KMS-11 (cell line): ENCODE results near the gene FYN.

Experiments
- H2AFZ ChIP-seq: fragments of 200-600 bp; sonication (generic); 2 replicates; pipeline ENCODE4 v1.6.1; 2016; ENCODE audit warnings: antibody characterized with exemption, mixed run types, low read depth
- H3K27ac ChIP-seq: fragments of 200-600 bp; sonication (generic); 2 replicates; pipeline ENCODE4 v1.6.1; 2016; ENCODE audit warnings: mild to moderate bottlenecking, mixed run types
- H3K27me3 ChIP-seq: fragments of 200-600 bp; sonication (generic); 2 replicates; pipeline ENCODE4 v1.6.1; 2017; ENCODE audit warnings: mild to moderate bottlenecking, low read depth, mixed run types, moderate library complexity; ENCODE audit not compliant: insufficient read depth
- H3K36me3 ChIP-seq: fragments of 200-600 bp; sonication (generic); 2 replicates; pipeline ENCODE4 v1.6.1; 2017; ENCODE audit warnings: mild to moderate bottlenecking, mixed run types; ENCODE audit not compliant: insufficient read depth
- H3K4me1 ChIP-seq: fragments of 200-600 bp; sonication (generic); 2 replicates; pipeline ENCODE4 v1.6.1; 2016; ENCODE audit warnings: mild to moderate bottlenecking, low read depth, mixed run types; ENCODE audit not compliant: poor library complexity, severe bottlenecking
- H3K4me2 ChIP-seq: fragments of 200-600 bp; sonication (generic); 2 replicates; pipeline ENCODE4 v1.7.0; 2016; ENCODE audit warnings: mild to moderate bottlenecking, mixed run types
- H3K4me3 ChIP-seq: fragments of 200-600 bp; sonication (generic); IDR thresholded peaks from 2 replicates; pipeline ENCODE4 v1.6.1; 2017; ENCODE audit warnings: low read depth, low read length, mixed read lengths; ENCODE audit not compliant: insufficient read depth
- H3K79me2 ChIP-seq: fragments of 200-600 bp; sonication (generic); 2 replicates; pipeline ENCODE4 v1.6.1; 2016; ENCODE audit warnings: low read depth, mixed run types; ENCODE audit not compliant: insufficient read depth
- H3K9ac ChIP-seq: fragments of 200-600 bp; sonication (generic); 2 replicates; pipeline ENCODE4 v1.6.1; 2016; ENCODE audit warnings: mild to moderate bottlenecking, mixed run types
- H4K20me1 ChIP-seq: fragments of 200-600 bp; sonication (generic); 2 replicates; pipeline ENCODE4 v1.6.1; 2016; ENCODE audit warnings: mild to moderate bottlenecking, mixed run types; ENCODE audit not compliant: insufficient read depth
- TF ChIP-seq, protein P1 (sequence below): fragments of 200-600 bp; sonication (generic); conservative IDR thresholded peaks from 2 replicates; pipeline ENCODE4 v1.6.1; 2017; ENCODE audit warnings: low read depth, mild to moderate bottlenecking, antibody characterized with exemption, low read length, moderate library complexity, mixed read lengths

Gene FYN

DNA sequence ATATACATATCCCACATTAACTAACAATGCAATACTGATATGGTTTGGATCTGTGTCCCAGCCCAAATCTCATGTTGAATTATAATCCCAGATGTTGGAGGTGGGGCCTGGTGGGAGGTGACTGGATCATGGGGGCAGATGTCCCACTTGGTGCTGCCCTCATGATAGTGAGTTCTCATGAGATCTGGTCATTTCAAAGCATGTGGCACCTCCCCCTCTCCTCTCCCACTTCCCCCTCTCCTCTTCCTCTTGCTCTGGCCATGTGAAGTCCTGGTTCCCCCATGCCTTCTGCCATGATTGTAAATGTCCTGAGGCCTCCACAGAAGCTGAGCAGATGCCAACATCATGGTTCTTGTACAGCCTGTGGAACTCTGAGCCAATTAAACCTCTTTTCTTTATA is 71.2 kb downstream of the FYN start:
- Histone ChIP-seq H3K27me3 (no peaks in the 10 kb centered on the region), H3K4me2 (no peak overlapping the region), H3K4me3 (no peak overlapping the region), H3K4me1 (peaks cover 59% of the 10 kb centered on the region), H3K36me3 (no peaks in the 10 kb centered on the region), H3K27ac (no peak overlapping the region), H3K9ac (no peak overlapping the region), H2AFZ (no peak overlapping the region), H4K20me1 (no peaks in the 10 kb centered on the region), H3K79me2 (no peaks in the 10 kb centered on the region)
- TF ChIP-seq, protein P1, sequence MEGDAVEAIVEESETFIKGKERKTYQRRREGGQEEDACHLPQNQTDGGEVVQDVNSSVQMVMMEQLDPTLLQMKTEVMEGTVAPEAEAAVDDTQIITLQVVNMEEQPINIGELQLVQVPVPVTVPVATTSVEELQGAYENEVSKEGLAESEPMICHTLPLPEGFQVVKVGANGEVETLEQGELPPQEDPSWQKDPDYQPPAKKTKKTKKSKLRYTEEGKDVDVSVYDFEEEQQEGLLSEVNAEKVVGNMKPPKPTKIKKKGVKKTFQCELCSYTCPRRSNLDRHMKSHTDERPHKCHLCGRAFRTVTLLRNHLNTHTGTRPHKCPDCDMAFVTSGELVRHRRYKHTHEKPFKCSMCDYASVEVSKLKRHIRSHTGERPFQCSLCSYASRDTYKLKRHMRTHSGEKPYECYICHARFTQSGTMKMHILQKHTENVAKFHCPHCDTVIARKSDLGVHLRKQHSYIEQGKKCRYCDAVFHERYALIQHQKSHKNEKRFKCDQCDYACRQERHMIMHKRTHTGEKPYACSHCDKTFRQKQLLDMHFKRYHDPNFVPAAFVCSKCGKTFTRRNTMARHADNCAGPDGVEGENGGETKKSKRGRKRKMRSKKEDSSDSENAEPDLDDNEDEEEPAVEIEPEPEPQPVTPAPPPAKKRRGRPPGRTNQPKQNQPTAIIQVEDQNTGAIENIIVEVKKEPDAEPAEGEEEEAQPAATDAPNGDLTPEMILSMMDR: no peak

DNA sequence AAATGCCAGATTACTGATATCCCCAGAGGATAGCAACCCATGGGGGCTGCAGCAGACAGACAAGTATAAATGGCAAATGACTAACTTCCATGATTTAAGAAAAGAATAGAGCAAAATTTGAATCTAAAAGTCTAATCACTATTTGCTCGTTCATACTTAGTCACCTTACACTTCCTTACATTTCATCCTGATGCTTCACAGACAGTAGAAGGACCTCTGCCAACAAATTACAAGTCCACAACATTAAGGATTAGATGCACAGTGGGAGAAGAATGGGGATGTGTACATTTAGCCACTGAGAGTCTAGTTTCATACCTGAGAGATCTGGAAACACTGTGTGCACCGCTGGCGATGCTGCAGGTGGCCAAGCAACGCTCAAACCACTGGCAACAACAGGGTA is 72.4 kb downstream of the FYN start:
- TF ChIP-seq, protein P1: no peak
- Histone ChIP-seq H4K20me1 (no peaks in the 10 kb centered on the region), H3K4me2 (no peak overlapping the region), H3K27me3 (no peaks in the 10 kb centered on the region), H2AFZ (no peak overlapping the region), H3K36me3 (no peaks in the 10 kb centered on the region), H3K9ac (no peak overlapping the region), H3K27ac (no peak overlapping the region), H3K79me2 (no peaks in the 10 kb centered on the region; the same call in 1 of the 2 replicates), H3K4me1 (peaks cover 59% of the 10 kb centered on the region), H3K4me3 (no peak overlapping the region)

DNA sequence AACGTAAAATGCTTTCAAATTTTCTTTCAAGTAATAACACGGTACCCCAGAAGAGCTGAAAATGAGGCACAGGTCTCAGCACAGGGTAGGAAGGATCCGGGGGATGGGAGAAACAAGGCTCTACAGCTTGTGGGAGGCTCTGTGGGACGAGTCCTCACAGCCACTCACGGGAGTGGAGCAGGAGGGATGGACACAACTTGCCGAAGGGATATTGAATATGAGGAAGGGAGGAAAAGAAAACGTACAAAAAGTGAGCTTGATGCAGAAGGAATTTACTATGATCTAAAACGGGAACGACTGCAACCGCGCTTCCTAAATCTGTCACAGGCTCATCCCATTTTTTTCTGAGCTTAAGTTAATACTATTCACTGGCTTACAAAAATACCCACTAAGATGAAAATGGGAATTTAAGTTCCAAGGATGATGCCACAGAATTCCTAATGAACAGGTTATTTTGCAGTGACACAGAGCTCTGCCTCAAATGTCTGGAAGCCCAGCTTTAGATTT is 72.9 kb downstream of the FYN start:
- Histone ChIP-seq H3K27me3 (no peaks in the 10 kb centered on the region), H3K27ac (no peak overlapping the region), H3K4me1 (peaks cover 59% of the 10 kb centered on the region), H4K20me1 (no peaks in the 10 kb centered on the region), H3K9ac (no peak overlapping the region), H3K36me3 (no peaks in the 10 kb centered on the region), H3K79me2 (no peaks in the 10 kb centered on the region; the same call in 1 of the 2 replicates), H2AFZ (no peak overlapping the region), H3K4me2 (no peak overlapping the region), H3K4me3 (no peak overlapping the region)
- TF ChIP-seq, protein P1: no peak

DNA sequence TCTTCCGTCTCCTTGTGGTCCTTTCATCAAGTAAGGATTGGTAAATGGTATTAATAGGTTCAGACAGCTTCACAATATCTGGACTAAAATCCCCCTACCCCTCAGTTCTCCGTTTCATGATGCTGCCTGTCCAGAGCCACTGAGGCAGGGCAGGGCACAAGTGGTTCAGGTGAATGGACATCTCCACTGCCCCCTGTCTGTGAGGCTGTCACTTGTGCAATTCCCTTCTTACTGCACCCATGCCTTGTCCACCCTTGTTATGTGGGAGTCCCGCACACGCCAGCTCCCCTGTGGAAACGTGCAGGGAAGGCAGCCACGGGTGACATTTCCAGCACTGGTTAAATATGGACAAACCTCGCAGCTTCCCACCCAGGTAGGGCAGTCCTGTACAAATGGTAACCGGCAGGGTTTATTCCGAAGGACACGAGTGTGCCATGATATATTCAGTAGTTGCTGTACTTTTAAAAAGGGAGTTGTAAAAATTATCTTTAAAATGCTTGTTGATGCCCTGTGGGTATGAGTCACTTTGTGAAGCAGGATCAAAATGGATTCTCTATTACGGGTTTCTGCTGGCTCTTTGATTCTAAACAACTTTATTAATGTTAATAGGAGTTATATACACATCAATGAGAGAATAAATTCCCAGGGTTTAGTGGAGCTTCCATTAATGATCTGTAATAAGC is 73.5 kb downstream of the FYN start:
- H3K4me1 ChIP-seq: peaks cover 59% of the 10 kb centered on the region
- no peak overlapping the region for H3K9ac ChIP-seq
- no peak overlapping the region for H3K27ac ChIP-seq
- no peaks in the 10 kb centered on the region for H3K27me3 ChIP-seq
- no peak overlapping the region for H3K4me3 ChIP-seq
- H2AFZ ChIP-seq: no peak overlapping the region
- no peaks in the 10 kb centered on the region for H3K36me3 ChIP-seq
- H4K20me1 ChIP-seq: no peaks in the 10 kb centered on the region
- TF ChIP-seq, protein P1: no peak
- no peak overlapping the region for H3K4me2 ChIP-seq
- no peaks in the 10 kb centered on the region; the same call in 1 of the 2 replicates for H3K79me2 ChIP-seq
